OCI-M2 (cell line): Measurements from ENCODE around the gene WNT9A.

ENCODE experiments used
- DNase-seq: peaks from one replicate; lab custom pipeline; 2025; ENCODE audit not compliant: unreplicated experiment; lab: John Stamatoyannopoulos, UW

Gene WNT9A

GRCh38 chr1:227898502-227899140 lies 49.1 kb downstream of the WNT9A start:
- DNase-seq = no peak

GRCh38 chr1:227897704-227898438 lies 49.9 kb downstream of the WNT9A start:
- no peak for DNase-seq

- DNase-seq = no peak
Measured at GRCh38 chr1:227896710-227897655, 50.7 kb downstream of the WNT9A start.

GRCh38 chr1:227895828-227896685 lies 51.7 kb downstream of the WNT9A start:
- DNase-seq = no peak

GRCh38 chr1:227894831-227895451 lies 52.8 kb downstream of the WNT9A start:
- no peak for DNase-seq

GRCh38 chr1:227893949-227894721 lies 53.6 kb downstream of the WNT9A start:
- DNase-seq = no peak

GRCh38 chr1:227893300-227893948 lies 54.3 kb downstream of the WNT9A start:
- no peak for DNase-seq

GRCh38 chr1:227892489-227893299 lies 55.0 kb downstream of the WNT9A start:
- no peak for DNase-seq

- no peak for DNase-seq
Measured at GRCh38 chr1:227891955-227892488, 55.7 kb downstream of the WNT9A start.

GRCh38 chr1:227891223-227891954 lies 56.3 kb downstream of the WNT9A start:
- DNase-seq = no peak

GRCh38 chr1:227890451-227891222 lies 57.1 kb downstream of the WNT9A start:
- DNase-seq = no peak

- no peak for DNase-seq
Measured at GRCh38 chr1:227889863-227890405, 57.8 kb downstream of the WNT9A start.

- DNase-seq = no peak
Measured at GRCh38 chr1:227889047-227889862, 58.5 kb downstream of the WNT9A start.

GRCh38 chr1:227888404-227889046 lies 59.2 kb downstream of the WNT9A start:
- no peak for DNase-seq
